Measurements from ENCODE around the gene FTSJ3. TPM values are rescaled to one million over a fixed set of nuclear protein-coding genes. Genes with fewer than 3 reads are reported as not detected.

The FTSJ3 gene
- total and polyA plus RNA-seq, 4 donors = 10.5 to 31.1 (median 19.2) TPM

DNA sequence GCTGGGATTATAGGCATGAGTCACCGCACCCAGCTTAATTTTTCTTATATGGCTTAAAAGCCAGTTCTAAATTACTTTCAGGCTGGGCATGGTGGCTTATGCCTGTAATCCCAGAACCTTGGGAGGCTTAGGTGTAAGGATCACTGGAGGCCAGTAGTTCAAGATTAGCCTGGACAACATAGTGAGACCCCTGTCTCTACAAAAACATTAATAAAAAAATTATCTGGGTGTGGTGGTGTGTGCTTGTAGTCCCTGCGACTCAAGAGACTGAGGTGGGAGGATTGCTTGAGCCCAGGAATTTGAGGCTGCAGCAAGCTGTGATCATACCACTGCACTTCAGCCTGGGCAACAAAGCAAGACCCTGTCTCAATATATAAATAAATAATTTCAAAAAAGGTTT is 25.8 kb upstream of the FTSJ3 start (continued):
- TF ChIP-seq, protein P1, sequence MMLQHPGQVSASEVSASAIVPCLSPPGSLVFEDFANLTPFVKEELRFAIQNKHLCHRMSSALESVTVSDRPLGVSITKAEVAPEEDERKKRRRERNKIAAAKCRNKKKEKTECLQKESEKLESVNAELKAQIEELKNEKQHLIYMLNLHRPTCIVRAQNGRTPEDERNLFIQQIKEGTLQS (IDR thresholded peaks at IDR 0.05) = no peak

DNA sequence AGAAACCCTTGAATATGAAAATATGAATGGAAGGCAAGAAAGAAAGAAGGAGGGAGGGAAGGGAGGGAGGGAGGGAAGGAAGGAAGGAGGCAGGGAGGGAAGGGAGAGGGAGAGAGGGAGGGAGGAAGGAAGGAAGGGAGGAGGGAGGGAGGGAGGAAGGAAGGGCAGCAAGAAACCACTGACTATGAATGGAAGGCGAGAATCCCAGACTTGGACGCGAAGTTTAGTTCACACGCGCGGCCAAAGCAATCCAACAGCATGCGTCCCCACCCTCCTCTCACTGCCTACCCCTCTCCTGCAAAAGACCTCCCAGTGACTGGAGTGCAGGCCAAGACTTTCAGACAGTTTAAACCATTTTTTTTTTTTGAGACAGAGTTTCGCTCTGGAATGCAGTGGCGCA is 22.9 kb upstream of the FTSJ3 start:
- Histone ChIP-seq H3K27me3 (ENCODE audit: control insufficient read depth in 4 of 4, insufficient read depth in 4 of 4, low read length in 3 of 4) (no peaks in the 10 kb centered on the region), H3K36me3 (ENCODE audit: control insufficient read depth in 4 of 4, insufficient read depth in 3 of 4, low read depth in 1 of 4, low read length in 3 of 4) (no peaks in the 10 kb centered on the region), H3K27ac (ENCODE audit: low read depth in 1 of 2, low read length in 2 of 2) (no peak overlapping the region), H3K4me3 (ENCODE audit: low read depth in 1 of 3, low read length in 3 of 3) (no peak overlapping the region), H3K4me1 (ENCODE audit: control insufficient read depth in 4 of 4, insufficient read depth in 4 of 4, low read length in 3 of 4) (peaks cover 0 to 5% (median 0%) of the 10 kb centered on the region in 4 donors), H3K9me3 (ENCODE audit: control insufficient read depth in 4 of 4, low read length in 3 of 4) (no peaks in the 10 kb centered on the region), H3K9ac (ENCODE audit: low read depth in 1 of 2, low read length in 2 of 2) (no peak overlapping the region)
- no peak for DNase-seq (ENCODE audit: low spot score)
- TF ChIP-seq SP1 (IDR thresholded peaks at IDR 0.05) (no peak), FOXA1 (IDR thresholded peaks at IDR 0.05) (no peak), RAD21 (IDR thresholded peaks at IDR 0.05) (no peak)
- WGBS = 90% methylated on average over 9 of the region's 9 CpGs

DNA sequence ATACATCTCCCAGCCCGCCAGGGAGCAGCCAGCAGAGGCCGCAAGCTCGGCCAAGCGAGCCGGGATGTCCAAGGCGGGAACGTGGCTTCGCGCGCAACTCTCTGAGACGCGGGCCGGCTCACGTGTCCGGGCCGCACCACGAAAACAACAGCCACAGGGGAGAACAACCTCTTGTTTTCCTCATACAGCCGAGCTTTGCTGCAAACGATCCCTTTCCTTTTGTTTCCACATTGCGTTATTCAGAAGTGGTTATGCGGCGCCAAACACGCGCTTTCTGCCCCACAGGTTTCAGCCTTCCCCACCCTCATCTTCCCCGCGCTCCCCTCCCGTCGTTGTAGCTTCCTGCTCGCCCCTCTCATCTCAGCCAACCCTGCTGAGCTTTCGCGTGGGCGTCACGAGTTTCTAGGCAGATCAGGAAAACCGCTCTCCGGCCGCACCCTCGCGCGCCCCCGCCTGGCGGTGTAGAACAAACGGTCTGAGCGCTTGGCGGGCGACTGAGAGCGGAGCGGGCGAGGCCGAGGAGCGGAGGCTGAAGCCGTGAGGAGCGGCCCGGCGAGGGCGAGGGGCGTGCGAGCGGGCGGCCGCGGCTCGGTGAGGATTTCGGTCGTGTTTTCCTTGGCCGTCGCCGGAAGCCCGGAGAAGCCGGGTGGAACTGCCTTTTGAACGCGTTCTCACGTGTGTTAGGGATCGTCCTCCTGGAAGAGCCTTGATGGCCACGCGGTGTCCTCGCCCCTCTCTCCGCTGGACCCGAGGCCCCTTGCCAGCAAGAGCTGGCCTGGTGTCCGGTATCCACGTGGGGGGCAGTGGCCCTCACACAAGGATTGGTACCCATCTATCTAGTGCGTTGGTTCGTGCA is 21.6 kb upstream of the FTSJ3 start:
- Histone ChIP-seq H3K4me1 (ENCODE audit: control insufficient read depth in 4 of 4, insufficient read depth in 4 of 4, low read length in 3 of 4) (peaks cover 0 to 5% (median 0%) of the 10 kb centered on the region in 4 donors), H3K9ac (ENCODE audit: low read depth in 1 of 2, low read length in 2 of 2) (peak overlapping the region in 1 of 2 donors; percentile 64), H3K9me3 (ENCODE audit: control insufficient read depth in 4 of 4, low read length in 3 of 4) (no peaks in the 10 kb centered on the region), H3K27ac (ENCODE audit: low read depth in 1 of 2, low read length in 2 of 2) (peak overlapping the region in 1 of 2 donors; percentile 52), H3K27me3 (ENCODE audit: control insufficient read depth in 4 of 4, insufficient read depth in 4 of 4, low read length in 3 of 4) (no peaks in the 10 kb centered on the region), H3K4me3 (ENCODE audit: low read depth in 1 of 3, low read length in 3 of 3) (peak overlapping the region; percentile 25 to 56 (median 30)), H3K36me3 (ENCODE audit: control insufficient read depth in 4 of 4, insufficient read depth in 3 of 4, low read depth in 1 of 4, low read length in 3 of 4) (no peaks in the 10 kb centered on the region)
- TF ChIP-seq HNF4A (conservative IDR thresholded peaks at IDR 0.05) (no peak), SP1 (IDR thresholded peaks at IDR 0.05) (peak; percentile 80), NR2F2 (IDR thresholded peaks at IDR 0.05) (no peak), RAD21 (IDR thresholded peaks at IDR 0.05) (peak; percentile 22 to 35), EGR1 (IDR thresholded peaks at IDR 0.05; ENCODE audit: low read depth in 2 of 2) (peak; percentile 51 to 82)
- TF ChIP-seq, protein P2, sequence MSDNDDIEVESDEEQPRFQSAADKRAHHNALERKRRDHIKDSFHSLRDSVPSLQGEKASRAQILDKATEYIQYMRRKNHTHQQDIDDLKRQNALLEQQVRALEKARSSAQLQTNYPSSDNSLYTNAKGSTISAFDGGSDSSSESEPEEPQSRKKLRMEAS (IDR thresholded peaks at IDR 0.05) = peak; percentile 71
- TF ChIP-seq, protein P3, sequence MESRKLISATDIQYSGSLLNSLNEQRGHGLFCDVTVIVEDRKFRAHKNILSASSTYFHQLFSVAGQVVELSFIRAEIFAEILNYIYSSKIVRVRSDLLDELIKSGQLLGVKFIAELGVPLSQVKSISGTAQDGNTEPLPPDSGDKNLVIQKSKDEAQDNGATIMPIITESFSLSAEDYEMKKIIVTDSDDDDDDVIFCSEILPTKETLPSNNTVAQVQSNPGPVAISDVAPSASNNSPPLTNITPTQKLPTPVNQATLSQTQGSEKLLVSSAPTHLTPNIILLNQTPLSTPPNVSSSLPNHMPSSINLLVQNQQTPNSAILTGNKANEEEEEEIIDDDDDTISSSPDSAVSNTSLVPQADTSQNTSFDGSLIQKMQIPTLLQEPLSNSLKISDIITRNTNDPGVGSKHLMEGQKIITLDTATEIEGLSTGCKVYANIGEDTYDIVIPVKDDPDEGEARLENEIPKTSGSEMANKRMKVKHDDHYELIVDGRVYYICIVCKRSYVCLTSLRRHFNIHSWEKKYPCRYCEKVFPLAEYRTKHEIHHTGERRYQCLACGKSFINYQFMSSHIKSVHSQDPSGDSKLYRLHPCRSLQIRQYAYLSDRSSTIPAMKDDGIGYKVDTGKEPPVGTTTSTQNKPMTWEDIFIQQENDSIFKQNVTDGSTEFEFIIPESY (IDR thresholded peaks at IDR 0.05) = peak; percentile 70
- TF ChIP-seq, protein P4, sequence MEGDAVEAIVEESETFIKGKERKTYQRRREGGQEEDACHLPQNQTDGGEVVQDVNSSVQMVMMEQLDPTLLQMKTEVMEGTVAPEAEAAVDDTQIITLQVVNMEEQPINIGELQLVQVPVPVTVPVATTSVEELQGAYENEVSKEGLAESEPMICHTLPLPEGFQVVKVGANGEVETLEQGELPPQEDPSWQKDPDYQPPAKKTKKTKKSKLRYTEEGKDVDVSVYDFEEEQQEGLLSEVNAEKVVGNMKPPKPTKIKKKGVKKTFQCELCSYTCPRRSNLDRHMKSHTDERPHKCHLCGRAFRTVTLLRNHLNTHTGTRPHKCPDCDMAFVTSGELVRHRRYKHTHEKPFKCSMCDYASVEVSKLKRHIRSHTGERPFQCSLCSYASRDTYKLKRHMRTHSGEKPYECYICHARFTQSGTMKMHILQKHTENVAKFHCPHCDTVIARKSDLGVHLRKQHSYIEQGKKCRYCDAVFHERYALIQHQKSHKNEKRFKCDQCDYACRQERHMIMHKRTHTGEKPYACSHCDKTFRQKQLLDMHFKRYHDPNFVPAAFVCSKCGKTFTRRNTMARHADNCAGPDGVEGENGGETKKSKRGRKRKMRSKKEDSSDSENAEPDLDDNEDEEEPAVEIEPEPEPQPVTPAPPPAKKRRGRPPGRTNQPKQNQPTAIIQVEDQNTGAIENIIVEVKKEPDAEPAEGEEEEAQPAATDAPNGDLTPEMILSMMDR (IDR thresholded peaks at IDR 0.05; ENCODE audit: low read depth, low read length, missing input control) = peak; percentile 47
- WGBS = 25% methylated on average over 82 of the region's 82 CpGs
- DNase-seq (ENCODE audit: low spot score) = peak; percentile 97
